Suprapubic skin (tissue), 4 donors: ENCODE data around the gene CNTN1. TPM values are rescaled to one million over a fixed set of nuclear protein-coding genes. Genes with fewer than 3 reads are reported as not detected.
"Not testable (repeated sequence)": the region's sequence is repeated elsewhere in the genome, so short reads cannot be mapped to it uniquely, and the experiment has no call there.

Experiments
- DNase-seq, 2 donors: peaks; one replicate each; pipeline ENCODE4 v3.0.0-alpha.2; 2019; ENCODE audit warnings: low spot score in 2 of 2
- H3K27ac ChIP-seq: fragments of 200-600 bp; sonication (generic); one replicate; pipeline ENCODE4 v1.5.1; 2019
- H3K27me3 ChIP-seq: fragments of 200-600 bp; sonication (generic); one replicate; pipeline ENCODE4 v1.5.1; 2019
- H3K36me3 ChIP-seq: fragments of 200-600 bp; sonication (generic); one replicate; pipeline ENCODE4 v1.5.1; 2019
- H3K4me1 ChIP-seq: fragments of 200-600 bp; sonication (generic); one replicate; pipeline ENCODE4 v1.5.1; 2019
- H3K4me3 ChIP-seq: fragments of 200-600 bp; sonication (generic); one replicate; pipeline ENCODE4 v1.5.1; 2019; ENCODE audit warnings: mild to moderate bottlenecking
- H3K9me3 ChIP-seq: fragments of 200-600 bp; sonication (generic); one replicate; pipeline ENCODE4 v1.5.1; 2019
- CTCF ChIP-seq, 2 donors: fragments of 200-600 bp in 1 of 2; fragments of 450-650 bp in 1 of 2; sonication (generic) in 1 of 2; IDR thresholded peaks; one replicate each; pipeline ENCODE4 v1.5.1; 2016 to 2019; ENCODE audit warnings: antibody characterized with exemption in 2 of 2, mild to moderate bottlenecking in 1 of 2, moderate library complexity in 1 of 2
- EP300 ChIP-seq: sonication (generic); formaldehyde crosslinking; IDR thresholded peaks from one replicate; pipeline ENCODE4 v1.6.1; 2017; ENCODE audit warnings: antibody characterized with exemption
- POLR2A ChIP-seq, 2 donors: fragments of 450-650 bp; IDR thresholded peaks; one replicate each; pipeline ENCODE4 v1.6.1; 2017; ENCODE audit warnings: antibody characterized with exemption in 2 of 2, mild to moderate bottlenecking in 2 of 2, moderate library complexity in 2 of 2
- POLR2AphosphoS5 ChIP-seq, 3 donors: sonication (generic); formaldehyde crosslinking; IDR thresholded peaks; one replicate each; pipeline ENCODE4 v1.6.1; 2017; ENCODE audit warnings: antibody characterized with exemption in 3 of 3
- WGBS: methylation state at CpG from one replicate; pipeline ENCODE4 v1.1.5; 2018; 5-methylcytosine and 5-hydroxymethylcytosine counted together
- total RNA-seq, 4 donors: library from RNA; depleted of rRNA; stranded (reverse); fragments of >200 nt; gene quantifications; one replicate each; pipeline ENCODE4 v1.1.0, GENCODE V29; 2016

CNTN1 gene
- total RNA-seq, 4 donors from 2014 or later: 5.9 to 29.7 (median 14.4) TPM

- no peak for TF ChIP-seq EP300
- no peak for TF ChIP-seq POLR2AphosphoS5 (IDR thresholded peaks at IDR 0.05)
- no peak for TF ChIP-seq CTCF (IDR thresholded peaks at IDR 0.05)
- no peak for DNase-seq
- Histone ChIP-seq H3K4me3 (no peak overlapping the region), H3K36me3 (no peaks in the 10 kb centered on the region), H3K4me1 (peaks cover 3% of the 10 kb centered on the region), H3K27me3 (no peaks in the 10 kb centered on the region), H3K9me3 (peaks cover 7% of the 10 kb centered on the region), H3K27ac (no peak overlapping the region)
- WGBS: 56% methylated on average over 7 of the region's 7 CpGs
Measured at GRCh38 chr12:41076114-41076513, 383.9 kb downstream of the CNTN1 start.

- 0% methylated on average over 1 of the region's 1 CpG for WGBS
Measured at GRCh38 chr12:41081241-41081640, 389.0 kb downstream of the CNTN1 start.

GRCh38 chr12:41089438-41089837 is 397.2 kb downstream of the CNTN1 start:
- TF ChIP-seq POLR2A (IDR thresholded peaks at IDR 0.05) (no peak), POLR2AphosphoS5 (IDR thresholded peaks at IDR 0.05) (no peak), EP300 (no peak), CTCF (IDR thresholded peaks at IDR 0.05) (no peak)
- no peak for DNase-seq
- 88% methylated on average over 2 of the region's 2 CpGs for WGBS
- Histone ChIP-seq H3K4me1 (no peaks in the 10 kb centered on the region), H3K36me3 (no peaks in the 10 kb centered on the region), H3K4me3 (no peak overlapping the region), H3K27me3 (no peaks in the 10 kb centered on the region), H3K27ac (no peak overlapping the region), H3K9me3 (no peaks in the 10 kb centered on the region)

More at GRCh38 chr12:41081241-41081640, 389.0 kb downstream of the CNTN1 start:
- not testable (repeated sequence) for H3K27me3 ChIP-seq, H3K36me3 ChIP-seq, H3K4me1 ChIP-seq, H3K27ac ChIP-seq, H3K4me3 ChIP-seq, DNase-seq, H3K9me3 ChIP-seq

- TF ChIP-seq POLR2AphosphoS5 (IDR thresholded peaks at IDR 0.05): no peak
- TF ChIP-seq CTCF (IDR thresholded peaks at IDR 0.05): no peak
- no peak for TF ChIP-seq EP300
- TF ChIP-seq POLR2A (IDR thresholded peaks at IDR 0.05): no peak
- no peak overlapping the region for H3K27ac ChIP-seq
- H3K4me1 ChIP-seq: no peaks in the 10 kb centered on the region
- no peak overlapping the region for H3K4me3 ChIP-seq
- no peaks in the 10 kb centered on the region for H3K27me3 ChIP-seq
- no peaks in the 10 kb centered on the region for H3K9me3 ChIP-seq
- 90% methylated on average over 1 of the region's 1 CpG for whole genome bisulfite sequencing
- no peaks in the 10 kb centered on the region for H3K36me3 ChIP-seq
- no peak for DNase-seq
Measured at GRCh38 chr12:41092115-41092514, 399.9 kb downstream of the CNTN1 start.

GRCh38 chr12:41096797-41097196 is 404.6 kb downstream of the CNTN1 start:
- Histone ChIP-seq H3K27ac (no peak overlapping the region), H3K9me3 (no peaks in the 10 kb centered on the region), H3K36me3 (no peaks in the 10 kb centered on the region), H3K4me3 (no peak overlapping the region), H3K4me1 (peaks cover 7% of the 10 kb centered on the region), H3K27me3 (no peaks in the 10 kb centered on the region)
- WGBS: 65% methylated on average over 1 of the region's 1 CpG
- DNase-seq: no peak
- TF ChIP-seq CTCF (IDR thresholded peaks at IDR 0.05) (no peak), POLR2A (IDR thresholded peaks at IDR 0.05) (no peak), POLR2AphosphoS5 (IDR thresholded peaks at IDR 0.05) (no peak), EP300 (no peak)

GRCh38 chr12:41100572-41100971 is 408.3 kb downstream of the CNTN1 start:
- Histone ChIP-seq H3K27me3 (no peaks in the 10 kb centered on the region), H3K9me3 (no peaks in the 10 kb centered on the region), H3K36me3 (no peaks in the 10 kb centered on the region), H3K4me1 (peaks cover 7% of the 10 kb centered on the region), H3K27ac (no peak overlapping the region), H3K4me3 (no peak overlapping the region)
- 95% methylated on average over 1 of the region's 1 CpG for WGBS
- TF ChIP-seq CTCF (IDR thresholded peaks at IDR 0.05) (no peak), EP300 (no peak), POLR2A (IDR thresholded peaks at IDR 0.05) (no peak), POLR2AphosphoS5 (IDR thresholded peaks at IDR 0.05) (no peak)
- DNase-seq: no peak
